CD4-positive, alpha-beta T cell (primary cell): ENCODE data around the gene HABP2. TPM values are rescaled to one million over a fixed set of nuclear protein-coding genes. Genes with fewer than 3 reads are reported as not detected.
A peak's percentile ranks its signal among the peaks of the same experiment; 100 is the strongest.

ENCODE experiments used
- ATAC-seq: fragments of 200-7000 bp; cut with Tn5 transposase; one replicate; pipeline ENCODE4 v1.10.0; 2022; ENCODE audit warnings: mild to moderate bottlenecking; ENCODE audit not compliant: poor library complexity
- CTCF ChIA-PET: fragments of 350-600 bp; sonication (Branson Sonifier 250); formaldehyde crosslinking; loops from one replicate; lab custom pipeline; 2021; ENCODE audit warnings: antibody characterized with exemption, inconsistent platforms; lab: Charles Lee
- POLR2A ChIA-PET: fragments of 350-600 bp; sonication (Branson Sonifier 250); formaldehyde crosslinking; loops from one replicate; lab custom pipeline; 2021; ENCODE audit warnings: antibody characterized with exemption, inconsistent platforms; lab: Charles Lee
- DNase-seq, 14 experiments: peaks; one replicate each; pipeline ENCODE4 v3.0.0-alpha.2; 2013 to 2020; ENCODE audit warnings: mixed read lengths in 2 of 14
- H3K27ac ChIP-seq, 2 donors: one replicate each; pipeline versions ENCODE4 v1.5.1 to v1.7.0; 2013; ENCODE audit warnings: low read length in 2 of 2, low read depth in 1 of 2, mild to moderate bottlenecking in 1 of 2
- H3K27me3 ChIP-seq, 2 experiments: 1 replicate in 1 of 2; 2 replicates in 1 of 2; pipeline versions ENCODE4 v1.6.1 to v1.7.0; 2013; ENCODE audit warnings: low read length in 2 of 2, control low read depth in 1 of 2, mild to moderate bottlenecking in 1 of 2, moderate library complexity in 1 of 2; ENCODE audit not compliant: insufficient read depth in 2 of 2, control insufficient read depth in 1 of 2
- H3K36me3 ChIP-seq: one replicate; pipeline ENCODE4 v1.6.1; 2013; ENCODE audit warnings: low read length, control low read depth; ENCODE audit not compliant: insufficient read depth
- H3K4me1 ChIP-seq: one replicate; pipeline ENCODE4 v1.6.1; 2013; ENCODE audit warnings: low read length, control low read depth; ENCODE audit not compliant: insufficient read depth
- H3K4me3 ChIP-seq: one replicate; pipeline ENCODE4 v1.5.1; 2013; ENCODE audit warnings: mild to moderate bottlenecking, low read length, moderate library complexity
- H3K9me3 ChIP-seq, 2 experiments: 1 replicate in 1 of 2; 2 replicates in 1 of 2; pipeline versions ENCODE4 v1.6.1 to v1.7.0; 2013; ENCODE audit warnings: low read length in 2 of 2, mild to moderate bottlenecking in 2 of 2, control low read depth in 1 of 2, moderate library complexity in 1 of 2; ENCODE audit not compliant: control insufficient read depth in 1 of 2, insufficient read depth in 1 of 2
- H3K27ac Mint-ChIP-seq: one replicate; pipeline ENCODE4 v1.8.0; 2020; ENCODE audit warnings: mixed read lengths
- H3K27me3 Mint-ChIP-seq: one replicate; pipeline ENCODE4 v1.8.0; 2021; ENCODE audit warnings: mixed read lengths
- H3K36me3 Mint-ChIP-seq: one replicate; pipeline ENCODE4 v1.8.0; 2021; ENCODE audit warnings: low read depth, mixed read lengths
- H3K4me1 Mint-ChIP-seq: one replicate; pipeline ENCODE4 v1.8.0; 2021; ENCODE audit warnings: low read depth, mixed read lengths
- H3K4me3 Mint-ChIP-seq: one replicate; pipeline ENCODE4 v1.8.0; 2020; ENCODE audit warnings: mild to moderate bottlenecking, mixed read lengths
- H3K9me3 Mint-ChIP-seq: one replicate; pipeline ENCODE4 v1.8.0; 2020; ENCODE audit warnings: mixed read lengths
- intact Hi-C, 2 experiments: fragments of 100-400 bp; cut with DNase I in 1 of 2; cut with micrococcal nuclease in 1 of 2; formaldehyde crosslinking; loops; one replicate each; pipeline versions ENCODE4 v1.15.1 to v1.9.0; 2023 to 2025; cut with DNase I, micrococcal nuclease
- total RNA-seq, 174 experiments: library from RNA in 2 of 174; stranded (reverse) in 2 of 174; gene quantifications; one replicate each; pipeline ENCODE4 v1.2.3 and lab custom pipeline; 2021 to 2026
- TF ChIP-seq, protein P1 (sequence below): fragments of 200-600 bp; IDR thresholded peaks from one replicate; pipeline ENCODE4 v1.8.0; 2022; ENCODE audit warnings: antibody characterized with exemption, mild to moderate bottlenecking

The HABP2 gene
- total RNA-seq, 2 experiments from 2014 or later = not detected

DNA sequence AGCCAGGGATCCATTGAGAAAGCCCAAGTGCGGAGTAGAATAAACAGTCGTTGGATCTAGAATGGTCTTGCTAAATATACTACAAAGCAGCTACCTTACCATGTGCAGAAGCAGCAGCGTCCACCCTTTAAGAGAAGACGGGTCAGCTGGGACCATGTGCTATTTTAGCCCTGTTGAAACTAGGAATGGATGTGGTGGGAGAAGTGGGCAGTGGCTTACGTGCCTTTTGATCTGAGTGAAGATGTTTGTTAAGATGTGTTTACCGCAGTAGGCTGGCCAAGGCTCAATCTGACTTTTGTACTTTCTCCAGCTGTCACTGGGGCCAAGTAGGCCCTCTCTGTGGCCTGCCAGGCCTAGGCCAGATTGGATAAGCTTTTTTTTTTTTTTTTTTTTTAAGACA is 9.2 kb downstream of the HABP2 start:
- no peaks in the 10 kb centered on the region for H3K9me3 Mint-ChIP-seq
- ChIA-PET CTCF (no interaction called here), POLR2A (no interaction called here)
- peaks cover 41% of the 10 kb centered on the region for H3K27me3 Mint-ChIP-seq
- no peak overlapping the region for H3K27ac ChIP-seq
- H3K27me3 ChIP-seq = peaks cover 0 to 4% of the 10 kb centered on the region in 2 experiments
- no peak overlapping the region for H3K4me3 Mint-ChIP-seq
- no peak for DNase-seq
- H3K4me3 ChIP-seq = no peak overlapping the region
- H3K27ac Mint-ChIP-seq = no peak overlapping the region
- peaks cover 4% of the 10 kb centered on the region for H3K4me1 Mint-ChIP-seq
- no peaks in the 10 kb centered on the region for H3K36me3 ChIP-seq
- TF ChIP-seq, protein P1, sequence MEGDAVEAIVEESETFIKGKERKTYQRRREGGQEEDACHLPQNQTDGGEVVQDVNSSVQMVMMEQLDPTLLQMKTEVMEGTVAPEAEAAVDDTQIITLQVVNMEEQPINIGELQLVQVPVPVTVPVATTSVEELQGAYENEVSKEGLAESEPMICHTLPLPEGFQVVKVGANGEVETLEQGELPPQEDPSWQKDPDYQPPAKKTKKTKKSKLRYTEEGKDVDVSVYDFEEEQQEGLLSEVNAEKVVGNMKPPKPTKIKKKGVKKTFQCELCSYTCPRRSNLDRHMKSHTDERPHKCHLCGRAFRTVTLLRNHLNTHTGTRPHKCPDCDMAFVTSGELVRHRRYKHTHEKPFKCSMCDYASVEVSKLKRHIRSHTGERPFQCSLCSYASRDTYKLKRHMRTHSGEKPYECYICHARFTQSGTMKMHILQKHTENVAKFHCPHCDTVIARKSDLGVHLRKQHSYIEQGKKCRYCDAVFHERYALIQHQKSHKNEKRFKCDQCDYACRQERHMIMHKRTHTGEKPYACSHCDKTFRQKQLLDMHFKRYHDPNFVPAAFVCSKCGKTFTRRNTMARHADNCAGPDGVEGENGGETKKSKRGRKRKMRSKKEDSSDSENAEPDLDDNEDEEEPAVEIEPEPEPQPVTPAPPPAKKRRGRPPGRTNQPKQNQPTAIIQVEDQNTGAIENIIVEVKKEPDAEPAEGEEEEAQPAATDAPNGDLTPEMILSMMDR = no peak
- no peaks in the 10 kb centered on the region for H3K9me3 ChIP-seq
- ATAC-seq = no peak
- no peaks in the 10 kb centered on the region for H3K36me3 Mint-ChIP-seq
- H3K4me1 ChIP-seq = peaks cover 4% of the 10 kb centered on the region
- intact Hi-C loops = no loop called here

DNA sequence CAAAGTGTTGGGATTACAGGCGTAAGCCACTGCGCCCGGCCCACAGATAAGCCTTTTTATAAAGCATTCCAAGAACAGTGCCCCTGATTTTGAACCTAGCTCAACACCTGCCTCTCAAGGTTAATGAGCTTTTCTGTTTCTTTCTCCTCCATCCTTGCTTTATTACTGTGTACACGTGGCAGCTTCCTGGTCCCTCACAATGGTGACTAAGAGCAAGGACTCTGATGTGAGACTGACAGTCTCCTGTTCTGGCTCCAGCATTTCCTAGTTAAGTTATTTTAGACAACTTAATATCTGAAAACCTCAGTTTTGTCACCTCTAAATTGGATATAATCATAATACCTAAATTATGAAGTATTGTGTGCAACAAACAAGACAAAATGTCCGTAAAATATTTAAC is 9.9 kb downstream of the HABP2 start:
- H3K4me1 Mint-ChIP-seq = peaks cover 4% of the 10 kb centered on the region
- H3K27me3 ChIP-seq = peaks cover 0 to 4% of the 10 kb centered on the region in 2 experiments
- no peak overlapping the region for H3K4me3 ChIP-seq
- intact Hi-C loops = no loop called here
- TF ChIP-seq, protein P1 = no peak
- H3K4me3 Mint-ChIP-seq = no peak overlapping the region
- H3K27ac ChIP-seq = no peak overlapping the region
- H3K9me3 ChIP-seq = no peaks in the 10 kb centered on the region
- POLR2A ChIA-PET = no interaction called here
- no peaks in the 10 kb centered on the region for H3K36me3 ChIP-seq
- CTCF ChIA-PET = no interaction called here
- no peaks in the 10 kb centered on the region for H3K9me3 Mint-ChIP-seq
- peaks cover 4% of the 10 kb centered on the region for H3K4me1 ChIP-seq
- no peaks in the 10 kb centered on the region for H3K36me3 Mint-ChIP-seq
- ATAC-seq (no peak), DNase-seq (no peak)
- H3K27ac Mint-ChIP-seq = no peak overlapping the region
- H3K27me3 Mint-ChIP-seq = peaks cover 38% of the 10 kb centered on the region

DNA sequence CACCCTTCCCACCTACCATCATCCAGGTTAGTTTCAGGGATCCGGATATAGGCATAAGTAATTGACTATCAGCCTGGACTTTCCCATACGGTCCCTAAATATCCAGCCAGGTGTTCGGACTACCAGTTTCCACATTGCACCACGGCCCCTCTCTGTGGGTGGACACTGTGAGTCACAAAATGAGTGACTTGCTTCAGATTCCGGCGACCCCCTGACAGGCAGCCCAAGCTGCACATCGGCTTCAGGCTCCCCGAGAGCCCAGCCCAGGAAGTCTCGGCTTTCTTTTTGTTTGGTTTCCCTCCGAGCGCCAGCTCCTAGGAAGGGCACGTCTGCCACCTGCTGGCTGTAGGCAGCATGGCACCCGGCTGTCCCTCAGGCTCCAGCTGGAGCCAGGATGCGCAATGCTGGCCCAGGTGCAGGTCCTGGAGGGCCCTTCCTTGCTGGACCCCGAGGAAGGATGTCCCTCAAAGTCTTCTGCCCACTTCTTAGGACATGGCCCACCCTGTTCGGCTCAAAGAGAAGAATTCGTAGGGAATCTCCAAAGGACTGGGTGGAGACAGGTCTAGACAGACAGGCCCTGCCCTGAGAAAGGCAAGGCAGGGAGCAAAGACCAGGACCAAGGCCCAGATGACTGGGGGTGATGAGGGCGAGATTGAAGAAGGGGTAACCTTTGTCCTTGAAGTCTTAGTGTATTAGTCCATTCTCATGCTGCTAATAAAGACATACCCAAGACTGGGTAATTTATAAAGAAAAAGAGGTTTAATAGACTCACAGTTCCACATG is 10.6 kb downstream of the HABP2 start:
- POLR2A ChIA-PET = no interaction called here
- Mint-ChIP-seq H3K4me1 (peaks cover 4% of the 10 kb centered on the region), H3K9me3 (no peaks in the 10 kb centered on the region), H3K4me3 (peak overlapping the region; percentile 62), H3K27ac (no peak overlapping the region), H3K36me3 (no peaks in the 10 kb centered on the region), H3K27me3 (peaks cover 30% of the 10 kb centered on the region)
- CTCF ChIA-PET = interaction anchor here (0.7 to 1.1 kb wide), 2 partner anchors 9 to 17 kb away, joined by 3 to 4 read pairs; no protein-coding TSS in a partner anchor
- intact Hi-C loops = no loop called here
- Histone ChIP-seq H3K27me3 (peaks cover 0 to 3% of the 10 kb centered on the region in 2 experiments), H3K4me1 (peaks cover 4% of the 10 kb centered on the region), H3K36me3 (no peaks in the 10 kb centered on the region), H3K27ac (no peak overlapping the region), H3K4me3 (peak overlapping the region; percentile 36), H3K9me3 (no peaks in the 10 kb centered on the region)
- peak; percentile 19 to 75 (median 54) for DNase-seq
- ATAC-seq = peak; percentile 74
- TF ChIP-seq, protein P1 = peak; percentile 84
